ENCODE measurements around the gene MAB21L3.

MAB21L3 gene

GRCh38 chr1:116176306-116176789, 65.1 kb downstream of the MAB21L3 start:
- Histone ChIP-seq H3K4me3 (no peak overlapping the region), H3K36me3 (no peaks in the 10 kb centered on the region), H3K27me3 (no peaks in the 10 kb centered on the region), H4K20me1 (no peaks in the 10 kb centered on the region), H3K9me3 (replicated peaks in 1 of 11) (no peaks in the 10 kb centered on the region), H3K4me2 (no peak overlapping the region), H3K9ac (no peak overlapping the region), H3K4me1 (no peaks in the 10 kb centered on the region), H3K27ac (no peak overlapping the region)
- no peak for TF ChIP-seq Cebpa-rat (IDR thresholded peaks at IDR 0.05)

GRCh38 chr1:116177861-116178260, 66.7 kb downstream of the MAB21L3 start:
- no peaks in the 10 kb centered on the region for H4K20me1 ChIP-seq

GRCh38 chr1:116178837-116179236, 67.6 kb downstream of the MAB21L3 start:
- Histone ChIP-seq H3K4me1 (no peaks in the 10 kb centered on the region), H3K4me2 (no peak overlapping the region), H3K9ac (no peak overlapping the region), H3K36me3 (no peaks in the 10 kb centered on the region), H3K4me3 (no peak overlapping the region), H4K20me1 (no peaks in the 10 kb centered on the region), H3K27ac (no peak overlapping the region), H3K27me3 (no peaks in the 10 kb centered on the region), H3K9me3 (replicated peaks in 1 of 11) (no peaks in the 10 kb centered on the region)
- no peak for TF ChIP-seq Cebpa-rat (IDR thresholded peaks at IDR 0.05)

More at GRCh38 chr1:116177861-116178260, 66.7 kb downstream of the MAB21L3 start:
- no peak overlapping the region for H3K9ac ChIP-seq
- no peak overlapping the region for H3K27ac ChIP-seq
- H3K4me1 ChIP-seq = no peaks in the 10 kb centered on the region
- H3K36me3 ChIP-seq = no peaks in the 10 kb centered on the region
- H3K4me3 ChIP-seq = no peak overlapping the region
- H3K4me2 ChIP-seq = no peak overlapping the region
- H3K9me3 ChIP-seq (replicated peaks in 1 of 11) = no peaks in the 10 kb centered on the region
- H3K27me3 ChIP-seq = no peaks in the 10 kb centered on the region
- TF ChIP-seq Cebpa-rat (IDR thresholded peaks at IDR 0.05) = no peak

- Histone ChIP-seq H3K4me3 (no peak overlapping the region), H3K4me1 (no peaks in the 10 kb centered on the region), H3K36me3 (no peaks in the 10 kb centered on the region), H3K4me2 (no peak overlapping the region), H4K20me1 (no peaks in the 10 kb centered on the region), H3K9me3 (replicated peaks in 1 of 11) (no peaks in the 10 kb centered on the region), H3K9ac (no peak overlapping the region), H3K27me3 (no peaks in the 10 kb centered on the region), H3K27ac (no peak overlapping the region)
- no peak for TF ChIP-seq Cebpa-rat (IDR thresholded peaks at IDR 0.05)
These were observed 68.2 kb downstream of the MAB21L3 start for GRCh38 chr1:116179419-116179818.

- no peaks in the 10 kb centered on the region for H3K36me3 ChIP-seq
- no peak for TF ChIP-seq Cebpa-rat (IDR thresholded peaks at IDR 0.05)
- no peak overlapping the region for H3K4me2 ChIP-seq
- H3K9ac ChIP-seq = no peak overlapping the region
- H3K27ac ChIP-seq = no peak overlapping the region
- no peak overlapping the region for H3K4me3 ChIP-seq
- H3K27me3 ChIP-seq = no peaks in the 10 kb centered on the region
- H3K4me1 ChIP-seq = no peaks in the 10 kb centered on the region
- H3K9me3 ChIP-seq (replicated peaks in 1 of 11) = no peaks in the 10 kb centered on the region
- no peaks in the 10 kb centered on the region for H4K20me1 ChIP-seq
These were observed 68.8 kb downstream of the MAB21L3 start for GRCh38 chr1:116179964-116180363.

- Histone ChIP-seq H3K9ac (no peak overlapping the region), H4K20me1 (no peaks in the 10 kb centered on the region), H3K27ac (no peak overlapping the region), H3K4me1 (no peaks in the 10 kb centered on the region), H3K36me3 (no peaks in the 10 kb centered on the region), H3K27me3 (no peaks in the 10 kb centered on the region), H3K9me3 (replicated peaks in 1 of 11) (no peaks in the 10 kb centered on the region), H3K4me2 (no peak overlapping the region), H3K4me3 (no peak overlapping the region)
- no peak for TF ChIP-seq Cebpa-rat (IDR thresholded peaks at IDR 0.05)
These were observed 71.0 kb downstream of the MAB21L3 start for GRCh38 chr1:116182019-116182714.
